ENCODE results near the gene ITGAX.

ITGAX gene

GRCh38 chr16:31393056-31393455 is 38.1 kb downstream of the ITGAX start, which contains the start of gene ITGAD:
ITGAD (plus strand) TSS chr16:31393335; CDS start chr16:31393361, 26 bp downstream.
- TF ChIP-seq EZH2phosphoT487 (IDR thresholded peaks at IDR 0.05; ENCODE audit: low read length) (no peak), CTCF (IDR thresholded peaks at IDR 0.05; ENCODE audit: low read length) (no peak), EZH2 (optimal IDR thresholded peaks at IDR 0.05; ENCODE audit: low read depth, low read length) (no peak)
- Histone ChIP-seq H3K4me2 (ENCODE audit: low read depth, low read length) (no peak within 1 kb of the TSS), H2AFZ (ENCODE audit: low read length) (no peak within 1 kb of the TSS), H4K20me1 (ENCODE audit: insufficient read depth, low read length) (no peaks in the 10 kb centered on the region), H3K9me2 (replicated peaks; ENCODE audit: insufficient read depth, low read length) (no peaks in the 10 kb centered on the region), H3K9ac (ENCODE audit: low read length) (no peak within 1 kb of the TSS), H3K9me3 (replicated peaks; ENCODE audit: insufficient read depth, low read length) (no peaks in the 10 kb centered on the region), H3K27ac (ENCODE audit: low read length) (no peak within 1 kb of the TSS), H3K4me1 (ENCODE audit: low read length) (no peaks in the 10 kb centered on the region), H3K79me2 (ENCODE audit: low read length) (no peaks in the 10 kb centered on the region), H3K4me3 (ENCODE audit: low read length) (no peak within 1 kb of the TSS), H3K36me3 (replicated peaks; ENCODE audit: insufficient read depth, low read length) (no peaks in the 10 kb centered on the region), H3K27me3 (replicated peaks; ENCODE audit: insufficient read depth, low read length) (peaks cover 18% of the 10 kb centered on the region; the same call in 1 of the 2 replicates), H3F3A (ENCODE audit: insufficient read depth, low read length) (no peaks in the 10 kb centered on the region)
- no peak for DNase-seq

- H3K4me1 ChIP-seq (ENCODE audit: low read length) = no peaks in the 10 kb centered on the region
- peaks cover 18% of the 10 kb centered on the region; the same call in 1 of the 2 replicates for H3K27me3 ChIP-seq (replicated peaks; ENCODE audit: insufficient read depth, low read length)
- DNase-seq = no peak
- no peak overlapping the region for H3K4me2 ChIP-seq (ENCODE audit: low read depth, low read length)
- no peaks in the 10 kb centered on the region for H3K79me2 ChIP-seq (ENCODE audit: low read length)
- no peak overlapping the region for H3K4me3 ChIP-seq (ENCODE audit: low read length)
- no peak overlapping the region for H3K27ac ChIP-seq (ENCODE audit: low read length)
- no peaks in the 10 kb centered on the region for H3K36me3 ChIP-seq (replicated peaks; ENCODE audit: insufficient read depth, low read length)
- no peaks in the 10 kb centered on the region for H3F3A ChIP-seq (ENCODE audit: insufficient read depth, low read length)
- H3K9ac ChIP-seq (ENCODE audit: low read length) = no peak overlapping the region
- H2AFZ ChIP-seq (ENCODE audit: low read length) = no peak overlapping the region
- H3K9me3 ChIP-seq (replicated peaks; ENCODE audit: insufficient read depth, low read length) = no peaks in the 10 kb centered on the region
- no peaks in the 10 kb centered on the region for H4K20me1 ChIP-seq (ENCODE audit: insufficient read depth, low read length)
- no peak for TF ChIP-seq EZH2 (optimal IDR thresholded peaks at IDR 0.05; ENCODE audit: low read depth, low read length)
- no peak for TF ChIP-seq EZH2phosphoT487 (IDR thresholded peaks at IDR 0.05; ENCODE audit: low read length)
- no peak for TF ChIP-seq CTCF (IDR thresholded peaks at IDR 0.05; ENCODE audit: low read length)
- no peaks in the 10 kb centered on the region for H3K9me2 ChIP-seq (replicated peaks; ENCODE audit: insufficient read depth, low read length)
These were observed 40.7 kb downstream of the ITGAX start for GRCh38 chr16:31395647-31396046.

GRCh38 chr16:31397096-31397660 is 42.2 kb downstream of the ITGAX start:
- Histone ChIP-seq H3K27me3 (replicated peaks; ENCODE audit: insufficient read depth, low read length) (peaks cover 13% of the 10 kb centered on the region; the same call in 1 of the 2 replicates), H3K9me2 (replicated peaks; ENCODE audit: insufficient read depth, low read length) (no peaks in the 10 kb centered on the region), H2AFZ (ENCODE audit: low read length) (no peak overlapping the region), H3K4me2 (ENCODE audit: low read depth, low read length) (no peak overlapping the region), H4K20me1 (ENCODE audit: insufficient read depth, low read length) (no peaks in the 10 kb centered on the region), H3K4me1 (ENCODE audit: low read length) (no peaks in the 10 kb centered on the region), H3K9me3 (replicated peaks; ENCODE audit: insufficient read depth, low read length) (no peaks in the 10 kb centered on the region), H3F3A (ENCODE audit: insufficient read depth, low read length) (no peaks in the 10 kb centered on the region), H3K27ac (ENCODE audit: low read length) (no peak overlapping the region), H3K4me3 (ENCODE audit: low read length) (no peak overlapping the region), H3K9ac (ENCODE audit: low read length) (no peak overlapping the region), H3K36me3 (replicated peaks; ENCODE audit: insufficient read depth, low read length) (no peaks in the 10 kb centered on the region), H3K79me2 (ENCODE audit: low read length) (no peaks in the 10 kb centered on the region)
- no peak for DNase-seq
- TF ChIP-seq EZH2phosphoT487 (IDR thresholded peaks at IDR 0.05; ENCODE audit: low read length) (no peak), EZH2 (optimal IDR thresholded peaks at IDR 0.05; ENCODE audit: low read depth, low read length) (no peak), CTCF (IDR thresholded peaks at IDR 0.05; ENCODE audit: low read length) (no peak)
